GM18526 (cell line): ENCODE data around the gene TACC2.

Source experiments
- POLR2A ChIP-seq: IDR thresholded peaks from 3 replicates; pipeline ENCODE4 v1.6.1; 2011; ENCODE audit not compliant: insufficient read length; ENCODE audit errors: extremely low read depth

Gene TACC2

DNA sequence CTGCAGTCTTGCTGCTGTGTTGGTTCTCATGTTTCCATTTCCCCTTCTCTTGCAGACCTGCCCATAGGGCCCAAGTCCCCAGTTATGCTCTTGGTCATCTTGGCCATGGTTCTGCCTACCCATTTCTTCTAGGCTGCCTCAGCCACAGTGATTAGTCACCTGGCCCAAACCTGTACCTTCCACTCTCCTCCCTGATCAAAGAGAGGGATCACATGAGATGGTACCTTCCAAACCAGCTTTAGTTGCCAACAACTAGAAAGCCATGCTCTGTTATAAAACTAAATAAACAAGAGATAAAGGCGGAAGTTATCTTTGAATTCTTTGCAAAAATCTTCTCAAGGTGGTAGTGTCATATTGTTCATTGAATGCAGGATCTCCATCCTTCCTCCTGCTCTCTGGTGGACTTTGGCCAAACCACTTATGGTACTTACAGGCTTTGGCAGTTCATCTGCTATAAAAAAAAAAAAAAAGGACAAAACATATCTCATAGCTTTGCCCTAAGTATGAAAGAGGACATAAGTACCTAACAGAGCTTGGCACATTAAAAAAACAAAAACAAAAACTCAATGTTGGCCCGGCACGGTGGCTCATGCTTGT, 25.8 kb downstream of the TACC2 start:
- TF ChIP-seq POLR2A, result no peak

DNA sequence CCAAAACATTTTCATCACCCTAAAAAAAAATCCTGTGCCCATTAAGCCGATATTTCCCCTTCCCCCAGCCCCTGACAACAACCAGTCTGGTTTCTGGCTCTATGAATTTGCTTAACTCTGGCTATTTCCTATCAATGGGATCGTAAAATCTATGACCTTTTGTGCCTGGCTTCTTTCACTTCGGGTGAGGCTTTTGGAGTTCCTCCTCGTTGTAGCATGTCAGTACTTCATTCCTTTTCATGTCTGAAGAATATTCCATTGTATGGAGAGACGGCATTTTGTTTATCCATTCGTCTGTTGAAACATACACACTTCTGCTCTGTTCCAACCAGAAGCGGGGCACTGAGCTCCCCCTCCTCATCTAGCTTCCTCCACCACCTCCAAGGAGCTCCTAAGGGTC, 29.5 kb downstream of the TACC2 start:
- no peak for TF ChIP-seq POLR2A

DNA sequence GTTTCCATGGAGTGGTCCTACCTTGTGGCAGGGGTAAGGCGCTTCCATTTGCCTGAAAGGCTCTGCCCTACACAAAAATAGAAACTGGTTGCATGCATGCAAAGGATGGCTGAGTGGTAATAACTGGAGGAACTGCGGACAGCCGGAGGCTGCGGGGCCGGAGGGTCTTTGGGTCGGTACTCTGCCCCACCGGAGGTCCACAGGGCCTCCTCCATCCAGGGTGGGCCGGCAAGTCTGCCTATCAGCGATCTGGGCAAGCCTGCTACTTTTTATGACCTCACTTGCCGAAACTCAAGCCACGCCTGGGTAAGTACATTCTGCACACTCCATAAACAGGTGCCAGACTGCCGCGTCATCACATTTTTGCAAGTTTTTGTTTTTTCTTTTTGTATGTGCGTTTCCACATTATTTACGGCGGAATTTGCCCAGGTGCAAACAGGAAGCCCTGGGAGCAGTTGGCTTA, 30.0 kb downstream of the TACC2 start:
- no peak for TF ChIP-seq POLR2A

DNA sequence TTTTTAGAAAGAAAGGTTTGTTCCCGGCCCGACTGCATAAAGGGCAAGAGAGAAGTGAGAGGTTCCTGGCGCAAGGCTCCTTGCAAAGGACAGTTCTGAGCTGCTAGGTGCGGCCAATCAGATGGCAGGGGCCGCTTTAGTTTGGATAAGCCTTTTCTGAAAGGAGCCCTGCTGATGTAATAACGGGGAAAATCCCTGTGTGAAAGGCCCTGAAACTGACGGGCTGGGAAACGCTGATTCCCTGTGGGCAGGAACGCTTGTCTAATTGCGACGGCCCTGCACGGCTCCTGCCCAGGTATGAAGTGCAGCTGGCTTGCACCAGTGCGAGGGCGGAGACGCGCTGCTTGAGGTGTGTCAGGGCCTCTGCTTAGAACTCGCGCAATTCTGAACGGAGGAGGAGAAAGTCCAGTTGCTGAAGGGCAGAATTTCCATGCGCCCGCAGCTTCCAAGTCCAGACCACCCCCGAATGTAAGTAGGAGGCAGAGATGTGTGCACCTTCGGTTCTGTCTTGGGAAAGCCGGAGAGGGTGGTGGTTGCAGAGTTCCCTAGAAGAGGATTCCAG, 30.5 kb downstream of the TACC2 start:
- no peak for TF ChIP-seq POLR2A

DNA sequence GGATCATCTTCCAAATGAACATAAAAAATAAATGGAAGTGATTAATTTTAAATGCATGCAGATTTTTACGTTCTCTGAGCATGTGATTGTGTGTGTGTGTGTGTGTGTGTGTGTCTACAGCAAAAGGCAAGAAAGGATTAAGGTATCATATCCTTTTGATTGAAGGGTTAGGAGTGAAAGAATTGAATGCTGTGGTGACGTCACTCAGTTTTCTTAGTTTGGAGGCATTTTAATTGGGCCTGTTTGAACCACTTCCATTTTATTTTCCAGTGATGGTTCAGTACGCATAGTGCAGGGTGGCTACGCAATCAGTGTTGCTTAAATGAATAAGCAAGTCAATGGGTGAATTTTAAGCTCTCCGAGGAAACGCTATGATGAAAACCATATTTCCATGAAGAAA, 31.3 kb downstream of the TACC2 start:
- TF ChIP-seq POLR2A, result no peak

DNA sequence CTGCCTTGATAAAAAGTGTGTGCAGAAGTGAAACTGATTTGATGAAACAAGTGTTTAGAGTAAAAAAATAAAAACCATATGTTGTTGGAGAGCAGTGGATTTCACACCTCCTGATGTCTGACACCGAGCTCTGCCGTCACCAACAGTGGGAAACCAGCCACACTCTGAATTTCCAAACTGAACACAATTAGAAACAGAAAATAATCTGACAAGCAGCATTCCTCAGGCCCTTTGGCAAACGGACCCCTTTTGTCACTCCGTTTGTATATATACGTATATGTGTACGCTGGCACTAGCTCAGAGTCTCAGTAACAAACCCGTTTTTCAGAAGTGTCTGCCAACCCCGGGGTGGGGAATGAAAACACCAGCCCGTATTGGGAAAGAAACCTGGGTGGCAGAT, 32.4 kb downstream of the TACC2 start:
- no peak for TF ChIP-seq POLR2A

DNA sequence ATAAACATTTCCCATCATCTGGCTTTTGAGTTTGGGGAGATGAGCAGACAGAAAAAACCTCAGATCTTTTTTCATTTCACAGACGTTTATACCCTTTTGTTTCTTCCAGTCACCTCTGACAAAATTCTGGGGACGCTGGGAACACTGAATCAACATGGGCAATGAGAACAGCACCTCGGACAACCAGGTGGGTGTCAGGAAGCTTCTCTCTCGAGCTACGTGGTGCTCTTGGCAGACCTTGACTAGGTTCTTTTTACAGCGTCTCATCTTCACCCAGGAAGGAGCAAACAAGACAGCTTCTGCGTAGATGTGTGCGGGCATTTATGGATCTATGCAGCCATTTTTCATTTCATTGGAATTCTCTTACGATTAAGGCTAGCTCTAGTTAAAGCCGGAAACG, 32.9 kb downstream of the TACC2 start:
- no peak for TF ChIP-seq POLR2A

DNA sequence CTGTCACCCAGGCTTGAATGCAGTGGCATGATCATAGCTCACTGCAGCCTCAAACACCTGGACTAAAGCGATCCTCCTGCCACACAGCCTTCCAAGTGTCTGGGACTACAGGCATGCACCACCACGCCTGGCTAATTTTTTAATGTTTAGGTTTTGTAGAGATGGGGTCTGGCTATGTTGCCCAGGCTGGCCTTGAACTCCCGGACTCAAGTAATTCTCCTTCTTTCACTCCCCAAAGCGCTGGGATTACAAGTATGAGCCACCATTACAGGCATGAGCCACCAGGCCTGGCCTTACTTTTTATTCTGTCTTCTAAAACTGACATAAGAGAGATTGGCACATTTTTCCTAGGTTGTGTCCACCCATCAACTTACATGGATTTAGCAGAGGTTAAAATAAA, 33.3 kb downstream of the TACC2 start:
- TF ChIP-seq POLR2A, result no peak

DNA sequence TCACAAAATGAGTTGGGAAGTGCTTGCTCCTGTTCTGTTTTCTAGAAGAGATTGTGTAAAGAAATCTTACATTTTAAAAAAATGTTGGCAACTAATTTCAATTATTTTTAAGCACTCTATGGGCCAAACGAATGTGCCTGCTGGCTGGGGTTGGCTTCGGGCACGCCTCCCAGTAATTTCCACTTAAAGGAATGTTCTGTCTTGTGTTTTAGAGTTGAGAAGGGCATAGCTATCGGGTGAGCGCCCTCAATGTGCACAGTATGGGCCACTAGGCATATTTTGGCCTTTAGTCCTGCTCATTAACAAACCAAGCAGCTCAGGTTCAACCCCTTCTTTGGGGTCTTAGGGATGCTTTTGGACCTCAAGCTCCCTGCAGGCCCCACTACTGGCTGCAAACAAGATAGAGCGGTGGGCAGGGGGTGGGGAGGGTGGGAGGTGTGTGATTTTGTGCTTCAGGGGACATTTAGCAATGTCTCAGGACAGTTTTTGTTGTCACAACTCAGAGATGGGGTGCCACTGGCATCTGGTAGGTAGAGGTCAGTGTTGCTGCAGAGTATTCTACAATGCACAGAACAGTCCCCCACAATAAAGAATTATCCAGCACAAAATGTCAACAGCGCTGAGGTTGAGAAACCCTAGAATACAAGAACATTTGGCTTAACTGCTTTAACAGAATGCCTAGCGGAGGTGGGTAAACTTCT, 40.7 kb downstream of the TACC2 start:
- TF ChIP-seq POLR2A, result no peak

DNA sequence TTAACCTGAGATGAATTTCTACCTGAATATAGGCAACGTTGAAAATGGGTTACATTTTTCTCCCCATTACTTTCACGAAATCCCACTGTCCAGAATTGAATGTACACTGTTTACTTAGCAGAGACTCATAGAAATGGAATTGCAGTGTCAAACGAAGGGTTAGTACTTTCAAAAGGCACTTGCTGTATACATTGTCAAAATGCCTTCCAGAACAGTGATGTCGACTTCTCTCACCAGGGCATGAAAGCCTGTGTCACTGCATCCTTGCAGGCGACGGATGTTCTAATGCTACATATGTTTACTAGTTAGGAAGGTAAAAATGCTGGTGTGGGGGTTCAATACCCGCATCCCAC, 41.2 kb downstream of the TACC2 start:
- no peak for TF ChIP-seq POLR2A

DNA sequence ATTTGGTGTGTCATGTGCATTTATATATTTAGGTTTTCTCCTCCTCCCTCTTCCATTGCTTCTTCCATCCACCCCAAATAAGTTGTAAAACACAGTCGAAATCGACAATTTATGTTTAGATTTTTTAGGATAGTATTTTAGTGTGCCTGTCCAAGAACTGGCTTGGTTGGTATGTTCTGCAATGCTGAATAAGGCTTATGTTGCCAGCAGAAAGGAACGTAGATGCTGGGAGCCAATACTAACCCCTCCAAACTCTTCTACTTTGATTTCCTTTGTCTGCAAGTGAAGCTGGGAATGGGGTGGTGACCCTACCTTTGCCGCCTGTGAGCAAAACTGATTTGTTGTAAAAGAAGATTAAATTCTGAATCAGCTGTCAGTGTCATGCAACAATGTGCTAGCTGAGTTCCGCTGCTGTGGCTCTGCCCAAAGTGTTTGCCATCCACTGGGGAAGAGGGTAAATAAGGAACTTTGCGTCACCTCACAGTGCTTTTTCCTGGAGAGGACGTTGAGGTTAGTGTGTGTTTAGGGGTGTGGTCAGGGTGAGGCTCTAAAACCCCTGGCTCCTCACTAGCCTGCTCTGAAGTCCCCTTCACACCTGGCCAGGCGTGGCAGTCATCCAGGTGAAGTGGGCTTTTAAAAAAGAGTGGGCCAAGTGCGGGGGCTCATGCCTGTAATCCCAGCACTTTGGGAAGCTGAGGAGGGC, 44.4 kb downstream of the TACC2 start:
- no peak for TF ChIP-seq POLR2A

DNA sequence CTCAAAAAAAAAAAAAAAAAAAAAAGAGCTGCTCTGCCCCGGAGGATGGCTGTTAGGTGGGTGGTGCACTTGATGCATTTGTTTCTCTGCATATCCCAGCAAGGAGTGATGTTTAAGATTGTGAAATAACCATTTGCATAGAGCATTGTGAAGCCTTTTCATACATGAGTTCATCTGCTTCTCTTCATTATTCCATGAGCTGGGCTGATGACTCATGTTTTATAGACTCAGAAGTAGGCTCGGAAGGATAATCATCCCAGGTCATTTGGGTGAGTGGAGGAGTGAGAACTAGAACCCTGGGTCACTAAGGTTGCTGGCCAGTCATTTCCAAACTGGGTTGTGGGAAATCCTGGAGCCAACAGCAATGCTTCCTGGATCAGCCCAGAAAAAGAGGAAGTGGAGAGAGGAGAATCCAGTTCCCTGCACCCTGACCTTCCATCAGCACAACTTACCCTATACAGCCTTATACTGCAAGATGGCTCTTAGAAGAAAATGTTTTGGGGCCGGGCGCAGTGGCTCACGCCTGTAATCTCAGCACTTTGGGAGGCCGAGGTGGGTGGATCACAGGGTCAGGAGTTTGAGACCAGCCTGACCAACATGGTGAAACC, 45.3 kb downstream of the TACC2 start:
- no peak for TF ChIP-seq POLR2A

DNA sequence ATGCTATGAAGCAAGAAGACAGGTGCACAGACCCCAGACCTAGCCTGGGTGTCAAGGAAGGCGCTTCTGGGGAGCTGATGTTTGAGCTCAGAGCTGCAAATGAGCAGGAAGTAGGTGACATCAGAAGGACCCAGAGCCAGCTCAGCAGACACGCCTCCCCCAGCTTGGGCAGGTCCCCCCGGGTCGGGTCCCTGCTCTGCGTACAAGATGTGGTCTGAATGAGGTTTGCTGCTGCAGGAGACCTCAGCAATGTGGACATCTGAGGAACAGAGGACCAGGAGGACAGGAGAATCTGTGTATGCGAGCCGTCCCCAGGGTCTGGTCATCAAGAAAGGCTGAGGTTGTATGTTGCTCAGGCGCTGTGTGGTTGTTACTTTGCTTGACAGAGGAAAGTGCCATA, 51.8 kb downstream of the TACC2 start:
- TF ChIP-seq POLR2A, result no peak

DNA sequence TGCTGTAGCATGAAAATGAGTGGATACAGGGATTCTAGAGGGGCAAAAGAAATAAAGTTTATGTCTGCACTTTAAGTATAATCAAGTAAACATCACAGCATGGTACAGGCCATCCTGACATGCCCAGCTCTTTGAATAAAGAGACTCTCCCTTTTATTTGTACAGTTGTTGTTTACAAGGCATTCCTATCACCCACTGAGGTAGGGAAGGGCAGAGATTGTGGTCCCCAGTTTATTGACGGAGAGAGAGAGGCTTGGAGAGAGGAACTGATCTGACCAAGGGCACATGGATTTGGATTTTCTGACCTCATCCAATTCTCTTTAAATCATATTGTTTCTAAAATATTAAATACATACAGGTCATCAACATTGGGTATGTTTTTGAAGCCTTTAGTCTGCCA, 53.9 kb downstream of the TACC2 start:
- TF ChIP-seq POLR2A, result no peak

DNA sequence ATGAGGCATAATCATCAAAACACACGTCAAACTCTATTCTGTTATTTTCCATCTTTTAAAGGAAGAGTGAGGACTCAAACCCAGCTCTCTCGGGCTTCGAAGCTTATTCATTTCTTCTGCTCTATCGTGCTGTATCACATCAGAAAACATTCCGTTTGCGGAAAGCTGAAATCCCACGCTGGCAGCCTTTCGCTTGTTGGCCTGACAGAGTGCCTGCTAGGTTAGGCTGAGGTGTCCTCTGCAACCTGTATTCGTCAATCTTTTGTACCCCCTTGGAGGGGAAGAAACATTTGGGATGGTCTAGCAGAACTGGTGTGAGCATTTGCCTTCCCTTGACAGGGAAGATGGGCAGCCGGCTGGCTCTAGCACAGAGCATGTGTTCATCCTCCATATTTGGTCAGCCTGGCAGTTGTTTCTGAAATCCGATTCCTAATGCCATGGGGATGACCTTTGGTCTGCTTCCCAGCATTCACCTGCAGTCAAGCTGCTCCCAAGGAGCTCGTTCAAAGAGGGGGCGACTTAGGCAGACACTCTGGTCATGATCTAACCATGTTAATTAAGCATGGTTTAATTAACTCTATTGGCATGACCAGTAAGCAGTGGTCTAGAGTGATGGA, 55.2 kb downstream of the TACC2 start:
- no peak for TF ChIP-seq POLR2A
